GM20000 (cell line): ENCODE data around the gene PHACTR1.

Source experiments
- DNase-seq: peaks from one replicate; pipeline ENCODE4 v3.0.0; 2012; ENCODE audit warnings: low spot score
- TF ChIP-seq, protein P1 (sequence below): IDR thresholded peaks from 2 replicates; pipeline ENCODE4 v1.5.1; 2012; ENCODE audit warnings: mild to moderate bottlenecking, control low read depth; ENCODE audit errors: extremely low read depth, missing control alignments

PHACTR1 gene

DNA sequence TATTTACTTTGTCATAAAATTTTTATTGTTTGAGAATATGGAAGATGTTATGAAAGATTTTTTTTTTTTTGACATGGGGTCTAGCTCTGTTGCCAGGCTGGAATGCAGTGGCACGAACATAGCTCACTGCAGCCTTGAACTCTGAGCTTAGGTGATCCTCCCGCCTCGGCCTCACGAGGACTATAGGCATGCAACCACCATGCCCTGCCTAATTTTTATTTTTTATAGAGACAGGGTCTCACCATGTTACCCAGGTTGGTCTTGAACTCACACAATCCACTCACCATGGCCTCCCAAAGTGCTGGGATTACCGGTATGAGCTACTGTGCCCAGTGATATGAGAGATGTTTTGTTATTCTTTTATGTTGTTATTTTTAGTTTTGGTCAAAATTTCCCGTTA lies 316.0 kb downstream of the PHACTR1 start:
- TF ChIP-seq, protein P1, sequence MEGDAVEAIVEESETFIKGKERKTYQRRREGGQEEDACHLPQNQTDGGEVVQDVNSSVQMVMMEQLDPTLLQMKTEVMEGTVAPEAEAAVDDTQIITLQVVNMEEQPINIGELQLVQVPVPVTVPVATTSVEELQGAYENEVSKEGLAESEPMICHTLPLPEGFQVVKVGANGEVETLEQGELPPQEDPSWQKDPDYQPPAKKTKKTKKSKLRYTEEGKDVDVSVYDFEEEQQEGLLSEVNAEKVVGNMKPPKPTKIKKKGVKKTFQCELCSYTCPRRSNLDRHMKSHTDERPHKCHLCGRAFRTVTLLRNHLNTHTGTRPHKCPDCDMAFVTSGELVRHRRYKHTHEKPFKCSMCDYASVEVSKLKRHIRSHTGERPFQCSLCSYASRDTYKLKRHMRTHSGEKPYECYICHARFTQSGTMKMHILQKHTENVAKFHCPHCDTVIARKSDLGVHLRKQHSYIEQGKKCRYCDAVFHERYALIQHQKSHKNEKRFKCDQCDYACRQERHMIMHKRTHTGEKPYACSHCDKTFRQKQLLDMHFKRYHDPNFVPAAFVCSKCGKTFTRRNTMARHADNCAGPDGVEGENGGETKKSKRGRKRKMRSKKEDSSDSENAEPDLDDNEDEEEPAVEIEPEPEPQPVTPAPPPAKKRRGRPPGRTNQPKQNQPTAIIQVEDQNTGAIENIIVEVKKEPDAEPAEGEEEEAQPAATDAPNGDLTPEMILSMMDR = no peak
- DNase-seq = no peak

DNA sequence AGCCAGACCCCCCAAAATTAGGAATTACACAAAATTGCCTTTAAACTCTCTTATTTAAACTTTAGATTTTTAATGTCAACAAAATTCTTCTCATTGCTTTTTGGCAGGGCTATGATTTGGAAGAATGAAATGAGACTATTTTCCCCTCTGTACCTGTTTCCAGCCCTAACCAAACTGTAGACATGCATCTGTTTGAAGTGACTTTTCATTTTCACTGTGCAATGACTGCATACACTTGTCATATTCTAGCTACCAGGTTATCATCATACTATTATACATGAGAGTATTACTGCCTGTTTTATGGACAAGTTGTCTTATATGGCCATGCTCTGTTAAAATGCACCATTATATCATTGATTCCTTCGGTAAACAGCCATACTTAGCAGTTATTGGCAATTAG lies 316.6 kb downstream of the PHACTR1 start:
- DNase-seq = no peak
- TF ChIP-seq, protein P1 = no peak

DNA sequence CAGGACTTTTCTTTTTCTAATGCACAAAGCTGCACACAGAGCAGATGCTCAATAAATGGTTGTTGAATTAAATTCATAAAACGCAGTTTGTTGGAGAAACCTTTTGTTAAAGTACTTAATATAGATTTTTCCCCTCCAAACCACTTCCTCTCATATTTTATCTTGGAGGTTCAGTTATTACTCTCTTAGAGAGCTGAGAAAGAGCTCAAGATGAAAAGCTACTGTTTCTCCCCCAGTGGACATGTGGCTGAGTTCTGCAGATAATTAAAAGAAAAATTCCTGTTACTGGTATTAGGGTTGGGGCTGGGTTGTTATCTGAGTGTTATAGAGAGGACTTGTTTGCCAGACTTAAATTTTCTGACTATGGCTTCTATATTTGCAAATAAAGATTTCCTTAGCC lies 317.7 kb downstream of the PHACTR1 start:
- TF ChIP-seq, protein P1 = no peak
- DNase-seq = no peak

DNA sequence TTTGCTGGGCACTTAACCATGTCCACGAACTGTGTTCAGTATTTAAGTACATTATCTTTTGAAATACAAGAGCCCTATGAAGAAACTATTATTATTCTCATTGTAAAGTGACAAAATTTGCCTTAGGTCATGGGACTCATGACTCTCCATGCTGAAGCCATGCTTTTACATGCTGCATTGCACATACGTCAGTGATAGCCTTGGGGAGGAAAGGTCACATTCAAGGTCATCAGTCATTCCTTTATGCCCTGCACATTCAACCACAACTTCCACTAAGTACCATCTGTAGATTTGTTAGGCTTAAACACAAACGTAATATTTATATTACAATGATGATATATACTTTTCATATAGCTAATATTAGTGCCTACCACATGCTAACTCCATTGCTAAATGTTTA lies 319.0 kb downstream of the PHACTR1 start:
- TF ChIP-seq, protein P1 = no peak

DNA sequence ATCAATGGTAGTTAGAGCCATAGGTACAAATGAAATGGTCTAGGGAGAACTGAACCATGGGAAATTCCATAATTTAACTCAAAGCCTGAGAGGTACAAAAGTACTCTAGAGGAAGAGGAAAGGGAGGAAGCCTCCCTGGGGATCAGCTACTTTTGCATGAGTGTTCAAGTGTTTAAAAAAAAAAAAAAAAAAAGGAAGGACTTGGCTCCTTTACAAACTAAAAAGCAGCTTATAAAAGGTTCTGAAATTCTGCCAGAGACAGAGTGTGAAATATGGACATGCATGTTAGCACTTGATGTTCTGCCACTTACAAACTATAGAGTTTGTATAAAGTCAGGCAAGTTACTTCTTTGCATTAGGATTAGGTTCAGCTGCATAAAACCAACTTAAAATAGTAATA lies 321.7 kb downstream of the PHACTR1 start:
- TF ChIP-seq, protein P1 = no peak
- DNase-seq = no peak

More for the DNA sequence above, 319.0 kb downstream of the PHACTR1 start:
- no peak for DNase-seq

DNA sequence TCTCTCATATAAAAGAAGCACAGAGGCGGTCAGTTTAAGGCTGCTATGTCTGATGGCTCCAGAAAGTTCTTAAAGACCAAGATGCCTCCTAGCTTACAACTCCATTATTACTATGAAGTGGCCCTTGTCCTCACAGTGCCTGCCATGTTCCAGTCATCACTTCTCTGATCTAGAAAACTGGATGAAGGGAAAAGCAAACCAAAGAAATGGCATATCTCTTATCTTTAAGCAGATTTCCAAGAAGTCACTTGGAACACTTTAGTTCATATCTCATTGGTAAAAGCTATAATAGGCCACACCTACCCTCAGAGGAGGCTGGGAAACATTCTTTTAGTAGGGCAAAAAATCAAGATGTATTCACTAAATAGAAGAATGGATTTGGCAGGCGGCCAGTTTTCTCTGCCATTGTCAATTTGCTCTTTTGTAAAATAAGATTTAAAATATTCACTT lies 322.2 kb downstream of the PHACTR1 start:
- TF ChIP-seq, protein P1 = no peak
- DNase-seq = no peak

DNA sequence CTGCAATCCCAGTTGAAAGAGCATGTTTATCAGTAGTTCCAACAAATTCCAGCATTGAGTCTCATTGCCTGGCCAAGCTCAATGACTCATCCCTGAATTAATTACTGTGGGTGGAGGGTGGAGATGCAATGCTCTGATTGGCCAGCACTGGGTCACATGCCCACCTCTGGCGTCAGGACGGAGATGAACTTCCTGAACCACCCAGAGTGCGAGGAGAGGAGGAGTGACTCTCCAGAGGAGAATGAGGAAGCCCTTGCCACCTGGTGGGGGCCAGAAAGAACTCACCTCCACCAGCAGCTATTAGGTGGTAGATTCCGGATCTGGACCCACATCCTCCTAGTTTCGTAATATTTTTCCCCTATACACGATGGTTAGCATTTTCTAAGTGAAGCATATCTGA lies 327.8 kb downstream of the PHACTR1 start:
- TF ChIP-seq, protein P1 = no peak
- DNase-seq = no peak
